Astrocyte (in vitro differentiated cells and primary cell): ENCODE measurements around the gene FZD7.

Experiments used
- EZH2 ChIP-seq: IDR thresholded peaks from 2 replicates; pipeline ENCODE4 v1.6.1; 2012; ENCODE audit warnings: mild to moderate bottlenecking, low read length, inconsistent platforms; ENCODE audit not compliant: insufficient read depth
- TF ChIP-seq, protein P1 (sequence below): IDR thresholded peaks from 2 replicates; pipeline ENCODE4 v1.5.1; 2011; ENCODE audit warnings: low read depth, mild to moderate bottlenecking, inconsistent platforms, low read length, moderate library complexity; ENCODE audit not compliant: insufficient read depth

DNA sequence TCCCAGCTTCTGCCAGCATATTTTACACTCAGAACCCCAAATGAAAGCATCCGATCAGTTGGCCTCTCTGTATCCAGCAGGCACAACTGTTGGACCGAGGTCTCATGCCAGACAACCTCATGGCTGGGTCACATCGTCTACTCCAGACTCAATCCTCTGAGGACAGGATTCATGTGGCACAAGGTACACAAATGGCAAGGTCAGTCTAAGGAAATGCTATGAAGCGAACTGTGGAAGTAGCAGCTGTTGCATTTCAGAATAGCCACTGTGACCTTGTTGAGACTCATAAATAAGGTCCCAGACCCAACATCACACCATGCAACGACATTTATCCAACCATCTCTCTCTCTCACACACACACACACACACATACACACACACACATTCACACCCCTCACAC, 7.1 kb upstream of the FZD7 start:
- TF ChIP-seq, protein P1, sequence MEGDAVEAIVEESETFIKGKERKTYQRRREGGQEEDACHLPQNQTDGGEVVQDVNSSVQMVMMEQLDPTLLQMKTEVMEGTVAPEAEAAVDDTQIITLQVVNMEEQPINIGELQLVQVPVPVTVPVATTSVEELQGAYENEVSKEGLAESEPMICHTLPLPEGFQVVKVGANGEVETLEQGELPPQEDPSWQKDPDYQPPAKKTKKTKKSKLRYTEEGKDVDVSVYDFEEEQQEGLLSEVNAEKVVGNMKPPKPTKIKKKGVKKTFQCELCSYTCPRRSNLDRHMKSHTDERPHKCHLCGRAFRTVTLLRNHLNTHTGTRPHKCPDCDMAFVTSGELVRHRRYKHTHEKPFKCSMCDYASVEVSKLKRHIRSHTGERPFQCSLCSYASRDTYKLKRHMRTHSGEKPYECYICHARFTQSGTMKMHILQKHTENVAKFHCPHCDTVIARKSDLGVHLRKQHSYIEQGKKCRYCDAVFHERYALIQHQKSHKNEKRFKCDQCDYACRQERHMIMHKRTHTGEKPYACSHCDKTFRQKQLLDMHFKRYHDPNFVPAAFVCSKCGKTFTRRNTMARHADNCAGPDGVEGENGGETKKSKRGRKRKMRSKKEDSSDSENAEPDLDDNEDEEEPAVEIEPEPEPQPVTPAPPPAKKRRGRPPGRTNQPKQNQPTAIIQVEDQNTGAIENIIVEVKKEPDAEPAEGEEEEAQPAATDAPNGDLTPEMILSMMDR, result no peak
- no peak for TF ChIP-seq EZH2
